Osteocyte (in vitro differentiated cells): Measurements from ENCODE around the gene VEPH1. TPM values are rescaled to one million over a fixed set of nuclear protein-coding genes. Genes with fewer than 3 reads are reported as not detected.

Experiments used
- DNase-seq: peaks from one replicate; pipeline ENCODE4 v3.0.0; 2021; ENCODE audit warnings: mixed read lengths; ENCODE audit not compliant: unreplicated experiment; ENCODE audit errors: extremely low spot score
- H3K27ac Mint-ChIP-seq: one replicate; pipeline ENCODE4 v1.8.0; 2021; ENCODE audit warnings: mild to moderate bottlenecking, mixed read lengths; ENCODE audit not compliant: unreplicated experiment
- H3K27me3 Mint-ChIP-seq: one replicate; pipeline ENCODE4 v1.8.0; 2021; ENCODE audit warnings: mixed read lengths; ENCODE audit not compliant: unreplicated experiment
- H3K36me3 Mint-ChIP-seq: one replicate; pipeline ENCODE4 v1.8.0; 2021; ENCODE audit warnings: mixed read lengths; ENCODE audit not compliant: unreplicated experiment
- H3K4me1 Mint-ChIP-seq: one replicate; pipeline ENCODE4 v1.8.0; 2021; ENCODE audit warnings: mixed read lengths; ENCODE audit not compliant: unreplicated experiment
- H3K4me3 Mint-ChIP-seq: one replicate; pipeline ENCODE4 v1.8.0; 2021; ENCODE audit warnings: mild to moderate bottlenecking, moderate library complexity, mixed read lengths; ENCODE audit not compliant: unreplicated experiment
- H3K9me3 Mint-ChIP-seq: one replicate; pipeline ENCODE4 v1.8.0; 2021; ENCODE audit warnings: mixed read lengths; ENCODE audit not compliant: unreplicated experiment
- CTCF ChIP-seq: fragments of 200-600 bp; sonication (generic); IDR thresholded peaks from 2 replicates; pipeline ENCODE4 v1.5.0; 2021; ENCODE audit warnings: antibody characterized with exemption, mild to moderate bottlenecking, moderate library complexity
- total RNA-seq: library from RNA; stranded (reverse); gene quantifications from 2 replicates; pipeline ENCODE4 v1.2.1, GENCODE V29; 2021

VEPH1 gene
- total RNA-seq, 1 donor from 2014 or later: 0.46 TPM

- no peaks in the 10 kb centered on the region for H3K36me3 Mint-ChIP-seq
- peak overlapping the region; percentile 81 for H3K27ac Mint-ChIP-seq
- no peak for TF ChIP-seq CTCF
- peaks cover 29% of the 10 kb centered on the region for H3K4me1 Mint-ChIP-seq
- no peak overlapping the region for H3K4me3 Mint-ChIP-seq
- no peaks in the 10 kb centered on the region for H3K27me3 Mint-ChIP-seq
- no peak for DNase-seq
- H3K9me3 Mint-ChIP-seq: no peaks in the 10 kb centered on the region
Measured at GRCh38 chr3:157311633-157312375, 191.4 kb downstream of the VEPH1 start.

- DNase-seq: no peak
- Mint-ChIP-seq H3K4me3 (no peak overlapping the region), H3K4me1 (peaks cover 32% of the 10 kb centered on the region), H3K27ac (peak overlapping the region; percentile 81), H3K36me3 (no peaks in the 10 kb centered on the region), H3K27me3 (no peaks in the 10 kb centered on the region), H3K9me3 (no peaks in the 10 kb centered on the region)
- no peak for TF ChIP-seq CTCF
Measured at GRCh38 chr3:157310329-157311052, 192.7 kb downstream of the VEPH1 start.

- Mint-ChIP-seq H3K27me3 (no peaks in the 10 kb centered on the region), H3K27ac (no peak overlapping the region), H3K36me3 (no peaks in the 10 kb centered on the region), H3K9me3 (no peaks in the 10 kb centered on the region), H3K4me3 (no peak overlapping the region), H3K4me1 (peaks cover 28% of the 10 kb centered on the region)
- DNase-seq: no peak
- no peak for TF ChIP-seq CTCF
Measured at GRCh38 chr3:157306502-157306901, 196.7 kb downstream of the VEPH1 start.

GRCh38 chr3:157305392-157305791 is 197.8 kb downstream of the VEPH1 start:
- H3K27ac Mint-ChIP-seq: no peak overlapping the region
- H3K9me3 Mint-ChIP-seq: no peaks in the 10 kb centered on the region
- H3K4me3 Mint-ChIP-seq: no peak overlapping the region
- DNase-seq: no peak
- H3K36me3 Mint-ChIP-seq: no peaks in the 10 kb centered on the region
- H3K4me1 Mint-ChIP-seq: peaks cover 18% of the 10 kb centered on the region
- TF ChIP-seq CTCF: no peak
- H3K27me3 Mint-ChIP-seq: no peaks in the 10 kb centered on the region

GRCh38 chr3:157301755-157302154 is 201.5 kb downstream of the VEPH1 start:
- H3K27me3 Mint-ChIP-seq: no peaks in the 10 kb centered on the region
- peaks cover 25% of the 10 kb centered on the region for H3K4me1 Mint-ChIP-seq
- H3K9me3 Mint-ChIP-seq: no peaks in the 10 kb centered on the region
- H3K27ac Mint-ChIP-seq: no peak overlapping the region
- DNase-seq: no peak
- TF ChIP-seq CTCF: no peak
- H3K36me3 Mint-ChIP-seq: no peaks in the 10 kb centered on the region
- H3K4me3 Mint-ChIP-seq: no peak overlapping the region
